Measurements from ENCODE around the gene MBD1.
A peak's percentile ranks its signal among the peaks of the same experiment; 100 is the strongest.

MBD1 gene

GRCh38 chr18:50281295-50281971, at the start of gene MBD1:
TSS of gene MBD1 (minus strand) at chr18:50281523. CDS start at chr18:50279992, 1,531 bp downstream.
- DNase-seq, result peak; percentile 98

DNA sequence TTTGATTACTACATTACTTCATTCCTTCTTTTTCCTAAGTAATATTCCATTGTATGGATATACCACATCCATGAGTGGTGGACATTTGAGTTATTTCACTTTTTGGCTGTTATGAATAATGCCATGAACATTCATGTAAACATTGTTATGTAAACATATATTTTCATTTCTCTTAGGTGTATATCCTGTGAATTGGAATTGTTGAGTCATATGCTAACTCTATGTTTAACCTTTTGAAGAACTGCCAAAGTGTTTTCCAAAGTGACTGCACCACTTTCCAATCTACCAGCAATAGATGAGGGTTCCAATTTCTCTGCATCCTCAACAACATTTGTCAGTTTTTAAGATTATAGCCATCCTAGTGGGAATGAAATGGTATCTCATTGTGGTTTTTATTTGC, 48.9 kb upstream of the MBD1 start:
- no peak for DNase-seq

DNA sequence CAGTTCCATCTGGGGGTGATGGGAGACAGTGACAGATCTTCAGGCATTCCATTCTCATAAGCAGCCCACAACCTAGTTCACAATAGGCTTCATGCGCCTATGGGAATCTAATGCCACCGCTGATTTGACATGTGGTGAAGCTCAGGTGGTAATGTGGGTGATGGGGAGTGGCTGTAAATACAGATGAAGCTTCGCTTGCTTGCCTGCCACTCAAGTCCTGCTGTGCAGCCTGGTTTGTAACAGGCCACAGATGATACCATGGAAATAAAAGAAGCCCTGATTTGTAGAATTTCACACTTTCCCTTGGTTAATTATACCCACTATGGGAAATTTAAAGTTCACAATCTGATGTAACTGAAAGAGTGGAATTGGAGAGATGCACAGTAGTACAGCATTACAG, 46.7 kb upstream of the MBD1 start:
- no peak for DNase-seq

GRCh38 chr18:50320719-50321118, 39.4 kb upstream of the MBD1 start:
- DNase-seq, result no peak

DNA sequence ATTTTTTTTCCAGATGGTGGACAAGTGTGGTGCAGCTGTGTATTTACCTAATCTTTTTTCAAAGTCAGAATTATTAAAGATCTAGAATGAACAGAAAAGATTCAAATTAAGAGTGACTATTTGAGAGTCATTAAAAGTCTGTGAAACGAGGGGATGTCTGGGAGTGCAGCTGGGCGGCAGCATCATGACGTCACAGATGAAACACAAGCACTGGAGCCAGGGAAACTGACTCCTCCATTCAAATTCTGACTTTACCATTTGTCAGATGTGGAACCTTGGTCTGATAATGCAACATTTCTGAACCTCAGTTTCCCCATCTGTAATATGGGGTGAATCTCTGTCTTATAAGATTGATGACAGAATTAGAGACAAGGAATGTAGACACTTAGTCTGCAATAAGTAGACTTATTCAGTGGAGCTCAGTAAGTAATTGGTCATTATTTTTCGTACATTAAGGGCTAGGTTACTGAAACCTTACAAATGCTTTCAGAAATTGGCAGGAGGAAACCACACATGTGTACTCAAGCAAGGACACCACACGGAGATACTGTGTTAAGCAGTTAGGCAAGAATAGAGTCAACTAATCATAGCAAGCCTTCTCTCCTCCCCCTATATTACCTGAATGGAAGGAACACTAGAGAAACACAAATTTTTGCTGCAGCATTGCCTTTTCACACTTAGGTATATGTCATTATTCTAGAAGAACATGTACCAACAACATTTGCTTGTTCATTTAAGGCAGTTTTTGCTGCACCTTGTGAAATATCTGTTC, 34.0 kb upstream of the MBD1 start:
- DNase-seq, result no peak

- DNase-seq, result no peak
Measured at GRCh38 chr18:50313873-50314460, 32.6 kb upstream of the MBD1 start.

GRCh38 chr18:50313031-50313607, 31.8 kb upstream of the MBD1 start:
- DNase-seq, result no peak

GRCh38 chr18:50312296-50313030, 31.1 kb upstream of the MBD1 start:
- no peak for DNase-seq

GRCh38 chr18:50311650-50312049, 30.3 kb upstream of the MBD1 start:
- no peak for DNase-seq

DNA sequence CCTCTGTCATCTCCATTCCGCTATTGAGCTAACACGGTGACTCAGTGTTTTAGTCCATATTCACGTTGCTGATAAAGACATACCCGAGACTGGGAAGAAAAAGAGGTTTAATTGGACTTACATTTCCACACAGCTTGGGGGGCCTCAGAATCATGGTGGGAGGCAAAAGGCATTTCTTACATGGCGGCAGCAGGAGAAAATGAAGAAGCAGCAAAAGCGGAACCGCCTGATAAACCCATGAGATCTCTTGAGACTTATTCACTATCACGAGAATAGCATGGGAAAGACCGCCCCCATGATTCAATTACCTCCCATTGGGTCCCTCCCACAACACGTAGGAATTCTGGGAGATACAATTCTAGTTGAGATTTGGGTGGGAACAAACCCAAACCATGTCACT, 28.8 kb upstream of the MBD1 start:
- no peak for DNase-seq

DNA sequence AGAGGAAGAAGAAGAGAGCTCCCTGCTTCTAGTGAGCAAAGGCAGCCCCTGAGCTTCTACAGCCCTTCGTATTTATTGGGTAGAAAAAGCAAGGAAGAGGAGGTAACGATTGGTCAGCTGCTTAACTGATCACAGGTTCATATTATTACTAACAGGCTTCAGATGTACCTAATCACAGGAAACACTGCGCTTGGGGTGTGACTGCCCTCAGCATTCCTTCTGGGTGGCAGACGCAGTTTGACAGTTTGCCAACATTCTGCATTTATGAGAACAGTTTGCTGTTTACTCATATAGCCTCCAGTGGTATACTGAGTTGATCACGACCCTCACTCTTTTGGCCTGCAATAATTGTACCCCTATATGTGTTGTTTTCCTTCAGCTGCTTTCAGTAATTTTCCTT, 27.5 kb upstream of the MBD1 start:
- DNase-seq, result peak; percentile 15

DNA sequence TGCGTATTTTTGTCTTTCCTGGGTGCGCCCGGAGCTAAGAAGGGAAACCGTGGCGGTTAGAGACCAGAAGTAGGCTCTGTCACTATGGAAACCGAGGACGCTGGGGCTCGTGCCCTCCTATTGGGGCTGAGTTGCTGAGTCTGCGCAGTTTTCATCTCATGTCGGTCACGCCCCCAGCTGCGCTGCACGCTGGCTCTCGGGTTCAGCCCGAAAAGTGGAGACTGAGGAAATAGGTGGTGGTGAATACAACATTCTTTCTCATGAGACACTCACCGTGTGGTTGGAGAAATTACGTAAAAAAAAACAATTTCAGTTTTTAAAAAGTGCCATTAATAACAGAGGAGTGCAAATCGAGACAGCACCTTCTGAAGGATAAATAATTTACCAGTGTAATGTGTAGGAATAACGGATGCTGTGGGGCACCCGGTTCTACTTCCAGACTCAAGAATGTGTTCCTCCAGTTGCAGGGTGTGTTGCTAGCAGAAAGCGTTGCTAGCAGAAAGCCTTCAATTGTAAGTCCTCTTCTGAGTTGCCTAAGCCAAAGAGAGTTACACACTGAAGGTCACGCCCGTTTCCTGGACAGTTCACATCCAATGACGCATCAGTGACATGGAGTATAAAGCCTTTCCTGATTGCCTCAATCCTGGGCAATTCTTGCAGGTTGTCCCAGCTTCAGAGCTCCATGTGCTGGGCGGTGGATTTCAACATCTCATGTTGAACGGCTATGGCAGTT, 26.6 kb upstream of the MBD1 start:
- peak; percentile 95 for DNase-seq

DNA sequence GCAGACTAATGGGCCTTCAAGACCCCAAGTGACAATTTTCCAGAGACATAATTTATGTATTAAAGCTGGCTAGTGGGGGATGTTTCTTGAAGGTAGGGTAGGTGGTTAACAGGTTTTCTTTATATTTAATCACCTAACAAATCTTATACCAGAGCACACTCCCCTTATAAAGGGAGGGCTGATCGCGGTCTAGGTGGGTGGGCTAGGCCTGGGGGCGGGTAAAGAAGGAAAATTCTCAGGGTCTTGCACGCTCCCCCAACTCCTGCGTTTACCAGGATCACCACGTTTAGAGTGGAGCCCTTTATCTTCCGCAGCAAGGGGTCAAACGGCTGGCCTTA, 26.0 kb upstream of the MBD1 start:
- no peak for DNase-seq

DNA sequence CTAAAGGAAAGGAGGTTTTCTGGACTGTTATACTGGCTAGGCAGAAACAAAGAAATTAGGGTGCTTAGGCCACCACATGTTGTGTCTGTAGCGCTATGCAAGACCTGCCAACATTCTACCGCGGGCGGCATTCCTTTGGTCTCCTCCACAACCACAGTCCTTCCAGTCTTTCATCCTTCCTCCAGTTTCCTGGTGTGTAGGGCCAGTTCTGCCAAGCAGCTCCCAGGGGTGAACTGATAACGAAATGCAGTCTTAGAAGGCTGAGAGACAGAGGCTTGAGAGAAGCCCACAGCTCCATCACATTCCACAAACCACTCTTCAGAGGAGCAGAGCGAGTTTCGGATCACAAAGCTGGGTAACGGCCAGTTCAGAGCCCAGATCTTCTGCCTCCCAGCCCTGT, 25.6 kb upstream of the MBD1 start:
- DNase-seq, result no peak

DNA sequence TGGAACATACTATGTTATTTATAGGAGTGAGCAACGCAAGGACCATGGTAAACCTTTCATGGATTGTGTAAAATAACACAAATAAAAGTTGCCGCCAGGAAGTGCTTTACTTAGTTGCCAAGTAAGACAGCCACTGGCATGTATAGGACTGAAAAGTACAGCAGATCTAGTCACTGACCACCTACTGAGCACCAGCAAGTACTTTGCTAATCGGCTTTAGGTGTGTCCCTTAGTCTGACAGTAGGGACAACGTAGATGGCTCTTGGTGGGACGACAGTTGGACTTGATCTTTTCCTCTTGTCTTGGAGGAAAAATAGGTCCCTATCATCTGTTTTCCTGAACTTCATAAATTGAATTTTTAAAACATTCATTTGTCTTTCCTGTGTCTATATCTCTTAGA, 19.8 kb upstream of the MBD1 start:
- no peak for DNase-seq

- no peak for DNase-seq
Measured at GRCh38 chr18:50299626-50300388, 18.5 kb upstream of the MBD1 start.

DNA sequence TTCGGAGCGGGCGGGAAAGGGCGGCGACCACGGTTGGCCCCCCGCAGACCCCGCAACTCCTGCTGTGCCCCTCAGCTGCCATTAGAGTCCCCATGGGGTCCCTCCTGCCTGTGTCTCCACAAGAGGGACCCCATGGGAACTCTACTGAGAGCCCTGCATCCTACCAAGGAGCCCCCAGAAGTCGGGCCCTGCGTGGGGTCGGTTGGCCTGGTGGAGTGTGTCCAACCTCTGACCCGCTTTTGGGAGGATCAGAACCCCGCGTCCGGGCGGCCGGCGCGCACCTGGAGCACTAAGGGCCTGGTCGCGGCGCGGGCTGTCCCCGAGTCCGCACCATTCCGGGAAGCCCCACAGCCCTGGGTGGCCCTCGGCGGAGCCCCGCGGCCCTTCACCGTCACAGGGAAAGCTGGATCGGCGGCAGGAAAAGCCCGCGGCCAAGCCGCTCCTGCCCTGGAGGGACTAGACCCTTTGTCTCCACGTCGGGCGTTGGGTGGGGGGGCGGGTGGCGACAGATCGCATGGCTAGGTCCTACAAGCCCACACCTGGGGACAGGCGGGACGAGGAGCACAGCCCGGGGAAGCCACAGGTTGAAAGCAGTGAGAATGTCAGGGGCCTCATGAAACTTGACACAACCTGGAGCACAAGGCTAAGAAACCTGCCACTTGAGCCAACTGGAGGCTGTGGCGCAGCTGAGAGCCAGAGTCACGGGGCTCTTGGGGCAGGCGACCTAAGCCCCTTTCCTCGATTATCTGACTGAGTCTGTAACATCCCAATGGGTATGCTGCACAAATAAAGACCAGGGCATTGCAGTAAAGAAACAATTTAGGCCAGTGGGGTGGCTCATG, 17.3 kb upstream of the MBD1 start:
- DNase-seq, result no peak

GRCh38 chr18:50297621-50298442, 16.5 kb upstream of the MBD1 start:
- DNase-seq, result peak; percentile 83

- no peak for DNase-seq
Measured at GRCh38 chr18:50293039-50293438, 11.7 kb upstream of the MBD1 start.

- DNase-seq, result no peak
Measured at GRCh38 chr18:50289108-50289443, 7.8 kb upstream of the MBD1 start.
